HuH-7 (cell line): ENCODE results near the gene CKAP5.

Experiments
- DNase-seq: peaks from one replicate; pipeline ENCODE4 v3.0.0; 2011; ENCODE audit warnings: low spot score

The CKAP5 gene

DNA sequence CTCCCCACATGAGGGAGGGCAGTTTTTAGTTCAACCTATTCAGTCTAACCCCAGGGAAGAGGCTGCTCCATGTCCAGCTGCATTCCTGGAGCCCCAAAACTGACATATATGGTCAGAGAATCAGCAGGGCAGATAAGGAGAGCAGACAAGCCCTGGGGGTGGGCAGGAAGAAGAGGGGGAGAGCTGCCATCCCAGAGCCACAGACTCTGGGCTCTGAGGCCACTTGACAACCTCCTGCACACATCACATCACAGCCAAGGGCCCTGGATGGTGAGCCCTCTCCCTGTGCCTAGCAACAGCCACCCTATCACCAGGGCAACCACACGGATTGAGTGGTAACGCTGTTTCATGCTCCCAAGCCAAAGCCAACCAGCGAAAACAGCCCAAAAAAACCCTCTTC, 148.8 kb downstream of the CKAP5 start:
- DNase-seq: no peak

DNA sequence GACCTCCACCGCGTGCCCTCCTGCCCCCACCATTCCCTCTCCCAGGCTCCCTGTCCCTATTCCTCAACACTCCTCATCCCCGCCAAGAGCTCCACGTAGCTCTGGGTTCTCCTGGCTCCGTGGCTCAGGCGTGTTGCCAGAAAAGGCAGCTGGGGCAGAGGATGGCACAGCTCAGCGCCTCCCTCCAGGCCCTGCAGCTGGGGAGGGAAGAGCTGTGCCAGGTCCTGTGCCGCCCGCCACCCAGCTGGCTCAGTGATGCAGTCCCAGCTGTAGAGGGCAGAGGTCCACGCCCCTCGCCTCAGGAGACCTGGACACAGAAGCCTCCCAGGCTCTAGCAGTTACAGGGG, 149.9 kb downstream of the CKAP5 start:
- DNase-seq: no peak

DNA sequence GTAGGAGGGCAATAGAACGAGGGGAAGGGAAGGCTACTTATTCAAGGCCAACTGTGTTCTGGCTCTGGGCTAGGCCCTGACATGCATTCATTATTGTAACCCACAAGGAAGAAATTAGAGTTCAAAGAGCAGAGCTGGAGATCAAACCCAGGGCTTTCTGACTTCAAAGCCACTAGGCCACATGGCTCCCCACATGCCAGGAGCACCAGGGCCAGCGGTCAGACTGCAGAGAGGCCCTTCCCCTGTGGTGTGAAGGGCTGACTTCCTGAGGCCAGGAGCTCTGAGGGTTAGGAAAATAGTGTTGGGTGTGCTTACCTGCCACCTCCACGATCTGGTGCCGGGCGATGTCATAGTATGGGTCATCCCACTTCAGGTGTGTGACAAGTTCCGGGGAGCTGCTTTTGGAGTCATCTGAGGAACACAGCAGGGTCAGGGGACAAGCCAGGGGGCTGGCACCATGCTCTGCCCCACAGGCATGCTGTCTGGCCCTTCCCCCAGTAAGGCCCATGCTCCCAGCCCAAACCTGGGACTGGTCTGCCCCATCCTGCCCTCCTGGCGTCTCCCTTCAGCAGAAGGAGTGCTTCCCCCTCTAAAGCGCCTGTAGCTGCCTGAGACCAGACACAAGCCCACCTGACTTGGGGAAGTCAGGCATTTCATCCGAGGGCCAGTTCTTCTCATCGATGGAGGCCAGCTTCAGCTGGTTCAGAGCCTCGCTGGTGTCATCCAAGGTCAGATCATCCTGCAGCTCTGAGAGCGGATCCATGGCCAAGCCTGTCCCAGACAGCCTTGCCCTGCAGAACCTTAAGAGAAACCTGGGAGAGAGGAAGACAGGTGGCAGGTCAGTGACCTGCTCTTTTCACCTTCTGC, 150.5 kb downstream of the CKAP5 start:
- DNase-seq: no peak

DNA sequence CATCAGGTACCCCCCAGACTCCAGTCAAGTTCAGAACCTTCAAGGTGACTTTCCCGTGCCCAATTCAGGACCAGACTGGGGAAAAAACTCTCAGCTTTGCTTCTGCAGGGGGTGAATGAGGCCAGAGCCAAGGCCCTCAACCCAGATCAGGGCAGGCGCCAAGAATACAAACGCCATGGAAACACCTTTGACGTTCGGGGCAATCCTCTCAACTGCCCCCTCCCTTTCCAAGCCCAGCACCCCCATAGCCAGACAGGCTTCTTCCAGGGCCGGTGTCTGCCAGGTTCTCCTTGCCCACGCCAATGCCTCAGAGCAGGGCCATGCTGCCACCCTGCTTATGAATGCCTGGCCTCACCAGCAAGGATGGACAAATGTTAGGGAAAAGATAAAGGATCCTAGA, 151.5 kb downstream of the CKAP5 start:
- no peak for DNase-seq

DNA sequence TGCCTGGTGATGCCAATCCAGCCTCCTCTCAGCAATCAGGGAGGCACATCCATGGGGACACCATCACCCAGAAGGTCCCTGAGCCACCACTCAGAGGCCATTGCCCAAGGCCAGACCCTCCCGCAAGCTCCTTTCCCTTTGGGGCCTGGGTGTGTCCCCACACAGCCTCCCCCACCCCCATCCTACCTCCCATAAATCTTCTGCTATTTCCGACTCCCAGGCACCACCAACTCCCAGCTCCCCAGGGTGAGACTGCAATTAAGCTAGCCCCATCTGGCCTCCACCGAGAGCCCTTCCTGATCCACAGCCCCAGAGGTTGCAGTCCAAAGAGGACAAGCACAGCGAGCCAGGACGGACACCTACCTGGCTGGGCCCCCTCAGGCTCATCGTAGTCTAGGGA, 152.0 kb downstream of the CKAP5 start:
- no peak for DNase-seq

DNA sequence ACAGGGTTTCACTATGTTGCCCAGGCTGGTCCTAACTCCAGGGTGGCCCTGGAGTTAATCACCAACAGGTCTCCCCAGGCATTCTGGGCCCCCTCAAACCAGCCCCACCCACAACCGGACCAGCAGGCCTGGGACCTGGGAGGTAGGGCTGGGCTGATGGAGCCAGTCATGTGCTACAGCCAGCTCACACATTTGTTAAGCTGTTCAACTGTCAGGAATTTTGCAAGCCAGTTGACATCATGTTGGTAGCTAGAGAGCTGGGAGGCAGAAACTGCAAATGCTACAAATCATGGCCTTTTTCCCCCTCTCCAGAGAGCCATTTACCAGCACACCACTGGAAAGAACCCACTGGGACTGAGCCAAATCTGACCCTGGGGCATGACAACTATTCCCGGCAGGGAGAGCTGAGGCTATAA, 152.5 kb downstream of the CKAP5 start:
- no peak for DNase-seq
